ENCODE measurements around the gene PAFAH2. TPM values are rescaled to one million over a fixed set of nuclear protein-coding genes. Genes with fewer than 3 reads are reported as not detected.

PAFAH2 gene
- polyA plus RNA-seq, 4 donors: 17.2 to 32.7 (median 26.1) TPM

DNA sequence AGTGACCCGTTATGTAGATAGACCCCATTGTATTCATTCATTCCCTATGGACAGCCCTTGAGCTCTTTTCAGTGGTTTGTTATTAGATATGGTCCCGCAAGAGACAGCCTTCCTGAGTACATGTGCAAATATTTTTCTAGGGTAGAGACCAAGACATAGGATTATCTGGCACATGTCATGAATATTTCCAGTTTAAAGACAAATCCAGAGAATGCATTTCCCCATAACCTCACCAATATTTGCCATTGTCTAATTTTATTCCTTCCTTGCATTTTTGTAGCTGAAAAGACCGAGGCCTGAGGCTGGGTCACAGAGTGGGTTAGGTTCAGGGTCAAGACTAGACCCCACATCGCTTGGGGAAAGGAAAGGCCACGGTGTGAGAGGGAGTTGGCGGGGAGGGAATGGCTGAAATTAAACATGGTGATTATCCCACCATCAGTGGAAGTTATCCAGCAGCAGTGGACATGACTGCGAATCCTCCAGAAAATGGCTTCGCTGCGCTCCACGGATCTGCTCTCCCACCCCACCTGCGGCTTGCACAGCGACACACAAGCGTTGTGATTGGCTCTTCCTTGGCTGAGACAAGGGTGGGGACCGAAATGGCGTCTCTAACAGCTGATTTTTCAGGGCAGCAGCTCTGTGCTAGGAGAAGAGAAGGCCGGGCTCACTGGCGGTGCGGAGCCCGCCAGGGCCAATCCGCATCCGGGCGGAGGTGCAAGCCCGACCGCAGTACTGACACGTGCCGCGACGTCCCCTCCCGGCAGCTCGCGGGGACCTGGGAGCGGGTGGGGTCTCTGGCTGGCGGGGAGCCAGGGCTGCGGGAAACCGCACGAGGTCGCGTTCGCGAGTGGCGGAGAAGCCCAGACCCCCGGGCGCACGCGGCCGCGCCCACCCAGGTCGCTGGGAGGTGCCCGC is 75.5 kb downstream of the PAFAH2 start:
- DNase-seq: peak; percentile 25 to 71
- Histone ChIP-seq H3K4me3 (ENCODE audit: low read depth in 1 of 3, low read length in 3 of 3) (peak overlapping the region; percentile 27 to 50 (median 48)), H3K9me3 (ENCODE audit: control insufficient read depth in 2 of 2, insufficient read depth in 1 of 2, low read depth in 1 of 2, low read length in 1 of 2) (no peaks in the 10 kb centered on the region), H3K27me3 (ENCODE audit: control insufficient read depth in 3 of 3, insufficient read depth in 3 of 3, low read length in 3 of 3) (peaks cover 0 to 2% (median 0%) of the 10 kb centered on the region in 3 donors), H3K4me1 (ENCODE audit: control insufficient read depth in 3 of 3, insufficient read depth in 2 of 3, low read depth in 1 of 3, low read length in 2 of 3) (peaks cover 0 to 24% (median 3%) of the 10 kb centered on the region in 3 donors), H3K27ac (ENCODE audit: low read depth in 1 of 3, low read length in 2 of 3) (peak overlapping the region in 2 of 3 donors; percentile 53 to 67), H3K36me3 (ENCODE audit: control insufficient read depth in 3 of 3, insufficient read depth in 2 of 3, low read depth in 1 of 3, low read length in 3 of 3) (no peaks in the 10 kb centered on the region)
- FAIRE-seq: no peak
- WGBS, 3 donors: 9 to 12% (median 12%) methylated on average over 36 to 49 of the region's 49 CpGs

DNA sequence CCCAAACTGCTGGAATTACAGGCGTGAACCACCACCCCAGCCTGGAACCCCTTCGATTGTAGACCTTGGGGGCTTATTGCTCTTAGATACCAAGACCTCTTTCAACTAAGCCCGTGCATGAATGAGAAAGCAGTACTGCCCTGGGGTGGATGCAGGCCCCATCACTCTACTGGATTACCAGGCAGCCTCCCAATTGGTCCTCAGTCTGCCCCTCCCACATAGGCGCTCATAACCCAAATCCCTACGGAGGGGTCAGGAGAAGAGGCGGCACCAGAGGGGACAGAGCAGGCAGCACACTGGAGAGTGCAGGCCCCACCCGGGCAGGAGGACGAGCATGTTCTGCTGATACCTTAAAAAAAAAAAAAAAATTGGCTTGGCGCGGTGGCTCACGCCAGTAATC is 79.2 kb downstream of the PAFAH2 start:
- 89 to 93% (median 92%) methylated on average over 11 of the region's 11 CpGs for WGBS, 3 donors
- H3K9me3 ChIP-seq (ENCODE audit: control insufficient read depth in 2 of 2, insufficient read depth in 1 of 2, low read depth in 1 of 2, low read length in 1 of 2): no peaks in the 10 kb centered on the region
- H3K4me1 ChIP-seq (ENCODE audit: control insufficient read depth in 3 of 3, insufficient read depth in 2 of 3, low read depth in 1 of 3, low read length in 2 of 3): peaks cover 0 to 21% (median 3%) of the 10 kb centered on the region in 3 donors
- H3K4me3 ChIP-seq (ENCODE audit: low read depth in 1 of 3, low read length in 3 of 3): no peak overlapping the region
- no peak overlapping the region for H3K27ac ChIP-seq (ENCODE audit: low read depth in 1 of 3, low read length in 2 of 3)
- DNase-seq (no peak), FAIRE-seq (no peak)
- peaks cover 0 to 2% (median 0%) of the 10 kb centered on the region in 3 donors for H3K27me3 ChIP-seq (ENCODE audit: control insufficient read depth in 3 of 3, insufficient read depth in 3 of 3, low read length in 3 of 3)
- H3K36me3 ChIP-seq (ENCODE audit: control insufficient read depth in 3 of 3, insufficient read depth in 2 of 3, low read depth in 1 of 3, low read length in 3 of 3): no peaks in the 10 kb centered on the region

DNA sequence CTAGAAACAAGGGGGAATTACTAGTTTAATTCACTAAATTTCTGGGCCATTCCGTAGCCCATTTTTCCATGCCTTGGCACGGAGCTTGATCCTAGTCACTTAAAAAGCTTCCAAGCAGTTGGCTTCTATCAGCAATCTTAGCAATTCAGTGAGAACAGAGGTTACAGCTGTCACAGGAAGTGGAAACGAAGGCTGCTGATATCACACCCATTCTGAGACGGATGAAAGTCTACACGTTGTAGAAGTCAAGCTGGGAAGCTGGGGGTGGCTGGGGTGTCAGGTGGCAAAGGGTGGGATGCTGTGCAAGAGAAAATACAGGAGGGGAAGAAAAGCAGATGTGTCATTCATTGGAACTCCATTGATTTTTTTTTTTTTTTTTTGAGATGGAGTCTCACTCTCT is 79.9 kb downstream of the PAFAH2 start:
- H3K4me1 ChIP-seq (ENCODE audit: control insufficient read depth in 3 of 3, insufficient read depth in 2 of 3, low read depth in 1 of 3, low read length in 2 of 3): peaks cover 0 to 15% (median 3%) of the 10 kb centered on the region in 3 donors
- WGBS, 3 donors: 4 to 15% (median 12%) methylated on average over 5 of the region's 5 CpGs
- H3K9me3 ChIP-seq (ENCODE audit: control insufficient read depth in 2 of 2, insufficient read depth in 1 of 2, low read depth in 1 of 2, low read length in 1 of 2): no peaks in the 10 kb centered on the region
- peak overlapping the region in 1 of 3 donors; percentile 39 for H3K27ac ChIP-seq (ENCODE audit: low read depth in 1 of 3, low read length in 2 of 3)
- DNase-seq (peak; percentile 54 to 61), FAIRE-seq (no peak)
- H3K4me3 ChIP-seq (ENCODE audit: low read depth in 1 of 3, low read length in 3 of 3): no peak overlapping the region
- H3K36me3 ChIP-seq (ENCODE audit: control insufficient read depth in 3 of 3, insufficient read depth in 2 of 3, low read depth in 1 of 3, low read length in 3 of 3): no peaks in the 10 kb centered on the region
- peaks cover 0 to 2% (median 0%) of the 10 kb centered on the region in 3 donors for H3K27me3 ChIP-seq (ENCODE audit: control insufficient read depth in 3 of 3, insufficient read depth in 3 of 3, low read length in 3 of 3)

DNA sequence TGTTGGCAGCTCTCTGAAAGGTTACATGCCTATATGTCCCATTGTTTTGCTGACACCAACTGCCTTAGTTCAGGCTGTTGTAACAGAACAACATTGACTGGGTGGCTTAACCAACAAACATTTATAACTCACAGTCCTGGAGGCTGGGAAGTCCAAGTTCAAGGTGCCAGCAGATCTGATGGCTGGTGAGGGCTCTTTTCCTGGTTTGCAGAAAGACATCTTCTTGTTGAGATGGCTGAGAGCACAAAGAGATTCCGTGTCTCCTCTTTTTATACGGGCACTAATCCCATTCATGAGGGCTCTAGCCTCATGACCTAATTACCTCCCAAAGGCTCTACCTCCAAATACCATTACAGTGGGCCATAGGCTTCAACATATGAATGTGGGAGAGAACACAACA is 81.4 kb downstream of the PAFAH2 start:
- Histone ChIP-seq H3K4me3 (ENCODE audit: low read depth in 1 of 3, low read length in 3 of 3) (no peak overlapping the region), H3K9me3 (ENCODE audit: control insufficient read depth in 2 of 2, insufficient read depth in 1 of 2, low read depth in 1 of 2, low read length in 1 of 2) (no peaks in the 10 kb centered on the region), H3K36me3 (ENCODE audit: control insufficient read depth in 3 of 3, insufficient read depth in 2 of 3, low read depth in 1 of 3, low read length in 3 of 3) (no peaks in the 10 kb centered on the region), H3K4me1 (ENCODE audit: control insufficient read depth in 3 of 3, insufficient read depth in 2 of 3, low read depth in 1 of 3, low read length in 2 of 3) (peaks cover 0 to 10% (median 3%) of the 10 kb centered on the region in 3 donors), H3K27me3 (ENCODE audit: control insufficient read depth in 3 of 3, insufficient read depth in 3 of 3, low read length in 3 of 3) (peaks cover 0 to 2% (median 0%) of the 10 kb centered on the region in 3 donors), H3K27ac (ENCODE audit: low read depth in 1 of 3, low read length in 2 of 3) (no peak overlapping the region)
- WGBS, 3 donors: 92 to 100% (median 93%) methylated on average over 2 of the region's 2 CpGs
- FAIRE-seq: no peak
- DNase-seq: no peak

DNA sequence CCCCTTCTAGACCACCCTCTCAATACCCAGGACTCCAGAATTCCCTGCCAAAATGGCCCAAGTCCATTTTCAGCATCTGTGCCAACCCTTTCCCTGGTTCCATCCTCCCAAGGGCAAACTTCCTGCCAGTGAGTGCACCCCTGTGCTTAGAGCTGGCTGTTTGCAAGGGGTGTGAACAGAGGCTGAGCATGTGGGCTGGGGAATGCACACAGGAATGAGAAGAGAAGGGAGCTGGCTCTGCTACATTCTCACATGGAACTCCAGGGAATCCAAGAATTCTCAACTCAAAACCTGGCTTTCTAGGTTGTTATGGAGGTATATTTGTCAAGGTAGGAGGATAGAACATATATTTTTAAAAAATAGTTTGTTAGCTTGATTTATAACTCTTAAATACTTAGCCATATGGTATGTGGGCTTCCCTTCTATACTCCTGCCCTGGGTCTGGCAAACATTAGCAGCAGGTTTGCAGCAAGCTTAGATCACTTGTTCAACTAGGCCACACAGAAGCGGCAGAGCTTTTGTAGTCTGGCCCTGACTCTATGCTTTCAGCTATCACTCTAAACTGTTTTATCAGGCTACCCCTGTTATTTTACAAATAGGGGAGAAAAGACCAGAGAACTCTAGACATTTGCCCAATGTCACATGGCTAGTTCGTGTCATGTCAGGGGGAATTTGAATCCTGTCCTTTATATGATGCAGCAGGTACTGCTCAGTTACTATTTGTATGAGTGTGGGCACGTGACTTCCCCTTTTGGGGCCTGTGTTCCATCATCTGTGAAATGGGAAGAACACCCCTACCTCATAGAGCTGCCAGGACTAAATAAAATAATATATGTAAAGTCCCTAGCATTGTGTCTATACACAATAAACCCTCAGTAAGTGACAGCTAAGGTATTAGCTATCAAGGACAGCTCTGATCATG is 83.5 kb downstream of the PAFAH2 start:
- Histone ChIP-seq H3K4me3 (ENCODE audit: low read depth in 1 of 3, low read length in 3 of 3) (no peak overlapping the region), H3K4me1 (ENCODE audit: control insufficient read depth in 3 of 3, insufficient read depth in 2 of 3, low read depth in 1 of 3, low read length in 2 of 3) (peaks cover 0 to 10% (median 3%) of the 10 kb centered on the region in 3 donors), H3K27ac (ENCODE audit: low read depth in 1 of 3, low read length in 2 of 3) (no peak overlapping the region), H3K27me3 (ENCODE audit: control insufficient read depth in 3 of 3, insufficient read depth in 3 of 3, low read length in 3 of 3) (no peaks in the 10 kb centered on the region), H3K36me3 (ENCODE audit: control insufficient read depth in 3 of 3, insufficient read depth in 2 of 3, low read depth in 1 of 3, low read length in 3 of 3) (no peaks in the 10 kb centered on the region), H3K9me3 (ENCODE audit: control insufficient read depth in 2 of 2, insufficient read depth in 1 of 2, low read depth in 1 of 2, low read length in 1 of 2) (no peaks in the 10 kb centered on the region)
- WGBS, 3 donors: 82 to 87% (median 83%) methylated on average over 3 of the region's 3 CpGs
- FAIRE-seq (no peak), DNase-seq (no peak)

DNA sequence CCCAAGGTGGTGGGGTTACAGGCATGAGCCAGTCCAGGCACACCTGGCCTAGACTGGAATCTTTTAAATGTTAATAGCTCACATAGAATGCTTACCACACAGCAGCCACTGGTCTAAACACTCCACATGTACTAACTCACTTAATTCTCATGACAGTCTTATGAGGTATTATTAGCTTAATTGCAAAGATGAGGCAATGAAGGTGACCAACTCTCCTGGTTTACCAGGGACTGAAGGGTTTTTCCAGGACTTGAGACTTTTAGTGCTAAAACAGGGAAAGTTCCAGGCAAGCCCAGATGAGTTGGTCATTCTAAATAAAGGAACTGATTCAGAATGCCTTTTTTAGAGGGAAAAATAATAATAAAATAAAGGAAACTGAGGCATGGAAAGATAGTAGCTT is 84.7 kb downstream of the PAFAH2 start:
- DNase-seq (no peak), FAIRE-seq (no peak)
- H3K9me3 ChIP-seq (ENCODE audit: control insufficient read depth in 2 of 2, insufficient read depth in 1 of 2, low read depth in 1 of 2, low read length in 1 of 2): no peaks in the 10 kb centered on the region
- H3K4me1 ChIP-seq (ENCODE audit: control insufficient read depth in 3 of 3, insufficient read depth in 2 of 3, low read depth in 1 of 3, low read length in 2 of 3): peaks cover 2 to 8% (median 3%) of the 10 kb centered on the region in 3 donors
- H3K27me3 ChIP-seq (ENCODE audit: control insufficient read depth in 3 of 3, insufficient read depth in 3 of 3, low read length in 3 of 3): no peaks in the 10 kb centered on the region
- H3K4me3 ChIP-seq (ENCODE audit: low read depth in 1 of 3, low read length in 3 of 3): no peak overlapping the region
- H3K36me3 ChIP-seq (ENCODE audit: control insufficient read depth in 3 of 3, insufficient read depth in 2 of 3, low read depth in 1 of 3, low read length in 3 of 3): no peaks in the 10 kb centered on the region
- no peak overlapping the region for H3K27ac ChIP-seq (ENCODE audit: low read depth in 1 of 3, low read length in 2 of 3)

DNA sequence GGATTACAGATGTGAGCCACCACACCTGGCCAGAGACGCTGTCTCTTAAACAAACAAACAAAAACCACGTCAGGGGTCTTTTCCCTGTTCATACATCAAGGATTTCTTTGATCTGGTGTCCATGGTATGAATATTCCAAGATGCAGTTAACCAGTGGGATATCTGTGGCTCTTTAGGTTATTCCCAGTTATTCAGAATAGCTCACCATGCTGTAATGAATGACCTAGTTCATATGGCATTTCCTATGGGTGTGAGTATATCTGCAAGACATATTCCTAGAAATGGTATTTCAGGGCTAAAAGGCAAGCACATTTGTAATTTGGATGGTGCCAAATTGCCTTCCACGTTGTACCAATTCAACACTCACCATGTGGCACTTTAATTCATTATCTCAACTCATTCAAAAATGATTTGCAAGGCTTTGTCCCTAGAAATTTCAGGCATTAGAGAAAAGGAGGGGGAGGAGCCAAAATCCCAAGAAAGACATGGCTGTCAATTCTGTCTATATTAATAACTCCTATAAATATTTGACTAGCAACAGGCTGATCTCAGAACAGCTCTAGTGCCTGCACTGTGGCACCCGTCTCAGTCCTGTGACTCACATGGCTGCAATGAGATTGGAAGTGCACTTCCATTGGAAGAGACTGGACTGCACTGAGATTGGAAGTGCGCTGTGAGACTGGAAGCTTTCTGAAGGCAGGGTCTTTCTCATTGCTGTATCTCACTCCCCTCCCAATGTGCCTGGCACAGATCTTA is 85.6 kb downstream of the PAFAH2 start:
- Histone ChIP-seq H3K9me3 (ENCODE audit: control insufficient read depth in 2 of 2, insufficient read depth in 1 of 2, low read depth in 1 of 2, low read length in 1 of 2) (no peaks in the 10 kb centered on the region), H3K36me3 (ENCODE audit: control insufficient read depth in 3 of 3, insufficient read depth in 2 of 3, low read depth in 1 of 3, low read length in 3 of 3) (no peaks in the 10 kb centered on the region), H3K27me3 (ENCODE audit: control insufficient read depth in 3 of 3, insufficient read depth in 3 of 3, low read length in 3 of 3) (no peaks in the 10 kb centered on the region), H3K27ac (ENCODE audit: low read depth in 1 of 3, low read length in 2 of 3) (no peak overlapping the region), H3K4me3 (ENCODE audit: low read depth in 1 of 3, low read length in 3 of 3) (no peak overlapping the region), H3K4me1 (ENCODE audit: control insufficient read depth in 3 of 3, insufficient read depth in 2 of 3, low read depth in 1 of 3, low read length in 2 of 3) (peaks cover 0 to 2% (median 0%) of the 10 kb centered on the region in 3 donors)
- FAIRE-seq: no peak
- no peak for DNase-seq
- WGBS, 3 donors: 75 to 80% (median 79%) methylated on average over 5 of the region's 5 CpGs

DNA sequence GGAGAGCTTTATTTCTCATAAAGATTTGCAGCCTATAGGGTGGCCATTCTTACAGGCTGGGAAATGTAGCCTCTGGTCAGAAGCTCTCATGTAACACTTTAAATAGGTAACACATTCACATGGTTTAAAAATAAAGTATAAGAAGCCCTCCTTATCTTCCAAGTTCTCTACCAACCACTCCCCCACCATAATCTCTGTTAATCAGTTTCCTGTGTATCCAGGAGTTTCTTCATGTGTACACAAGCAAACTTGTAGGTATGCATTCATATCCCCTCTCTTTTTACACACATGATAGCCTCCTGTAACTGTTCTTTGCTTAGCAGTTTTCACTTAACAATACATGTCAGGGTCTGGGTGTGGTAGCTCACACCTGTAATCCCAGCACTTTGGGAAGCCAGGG is 86.7 kb downstream of the PAFAH2 start:
- Histone ChIP-seq H3K9me3 (ENCODE audit: control insufficient read depth in 2 of 2, insufficient read depth in 1 of 2, low read depth in 1 of 2, low read length in 1 of 2) (no peaks in the 10 kb centered on the region), H3K36me3 (ENCODE audit: control insufficient read depth in 3 of 3, insufficient read depth in 2 of 3, low read depth in 1 of 3, low read length in 3 of 3) (no peaks in the 10 kb centered on the region), H3K27ac (ENCODE audit: low read depth in 1 of 3, low read length in 2 of 3) (no peak overlapping the region), H3K4me3 (ENCODE audit: low read depth in 1 of 3, low read length in 3 of 3) (no peak overlapping the region), H3K27me3 (ENCODE audit: control insufficient read depth in 3 of 3, insufficient read depth in 3 of 3, low read length in 3 of 3) (peaks cover 0 to 5% (median 0%) of the 10 kb centered on the region in 3 donors), H3K4me1 (ENCODE audit: control insufficient read depth in 3 of 3, insufficient read depth in 2 of 3, low read depth in 1 of 3, low read length in 2 of 3) (peaks cover 0 to 7% (median 2%) of the 10 kb centered on the region in 3 donors)
- DNase-seq (no peak), FAIRE-seq (no peak)
